Osteocyte (in vitro differentiated cells): ENCODE results near the gene ACSL5. TPM values are rescaled to one million over a fixed set of nuclear protein-coding genes. Genes with fewer than 3 reads are reported as not detected.

Experiments
- DNase-seq: peaks from one replicate; pipeline ENCODE4 v3.0.0; 2021; ENCODE audit warnings: mixed read lengths; ENCODE audit not compliant: unreplicated experiment; ENCODE audit errors: extremely low spot score
- H3K27ac Mint-ChIP-seq: one replicate; pipeline ENCODE4 v1.8.0; 2021; ENCODE audit warnings: mild to moderate bottlenecking, mixed read lengths; ENCODE audit not compliant: unreplicated experiment
- H3K27me3 Mint-ChIP-seq: one replicate; pipeline ENCODE4 v1.8.0; 2021; ENCODE audit warnings: mixed read lengths; ENCODE audit not compliant: unreplicated experiment
- H3K36me3 Mint-ChIP-seq: one replicate; pipeline ENCODE4 v1.8.0; 2021; ENCODE audit warnings: mixed read lengths; ENCODE audit not compliant: unreplicated experiment
- H3K4me1 Mint-ChIP-seq: one replicate; pipeline ENCODE4 v1.8.0; 2021; ENCODE audit warnings: mixed read lengths; ENCODE audit not compliant: unreplicated experiment
- H3K4me3 Mint-ChIP-seq: one replicate; pipeline ENCODE4 v1.8.0; 2021; ENCODE audit warnings: mild to moderate bottlenecking, moderate library complexity, mixed read lengths; ENCODE audit not compliant: unreplicated experiment
- H3K9me3 Mint-ChIP-seq: one replicate; pipeline ENCODE4 v1.8.0; 2021; ENCODE audit warnings: mixed read lengths; ENCODE audit not compliant: unreplicated experiment
- CTCF ChIP-seq: fragments of 200-600 bp; sonication (generic); IDR thresholded peaks from 2 replicates; pipeline ENCODE4 v1.5.0; 2021; ENCODE audit warnings: antibody characterized with exemption, mild to moderate bottlenecking, moderate library complexity
- total RNA-seq: library from RNA; stranded (reverse); gene quantifications from 2 replicates; pipeline ENCODE4 v1.2.1, GENCODE V29; 2021

Gene ACSL5
- total RNA-seq, 1 donor from 2014 or later, result 0.46 TPM

- no peak for TF ChIP-seq CTCF
- DNase-seq, result no peak
- Mint-ChIP-seq H3K9me3 (no peaks in the 10 kb centered on the region), H3K27ac (no peak overlapping the region), H3K27me3 (no peaks in the 10 kb centered on the region), H3K36me3 (no peaks in the 10 kb centered on the region), H3K4me1 (no peaks in the 10 kb centered on the region), H3K4me3 (no peak overlapping the region)
Measured at GRCh38 chr10:112351146-112351545, 22.8 kb upstream of the ACSL5 start.

- no peak for TF ChIP-seq CTCF
- H3K9me3 Mint-ChIP-seq, result no peaks in the 10 kb centered on the region
- H3K36me3 Mint-ChIP-seq, result no peaks in the 10 kb centered on the region
- no peak overlapping the region for H3K4me3 Mint-ChIP-seq
- no peak for DNase-seq
- no peaks in the 10 kb centered on the region for H3K4me1 Mint-ChIP-seq
- no peak overlapping the region for H3K27ac Mint-ChIP-seq
- H3K27me3 Mint-ChIP-seq, result no peaks in the 10 kb centered on the region
Measured at GRCh38 chr10:112352044-112352443, 21.9 kb upstream of the ACSL5 start.

GRCh38 chr10:112353046-112353445 lies 20.9 kb upstream of the ACSL5 start:
- H3K4me3 Mint-ChIP-seq, result no peak overlapping the region
- H3K9me3 Mint-ChIP-seq, result no peaks in the 10 kb centered on the region
- no peaks in the 10 kb centered on the region for H3K4me1 Mint-ChIP-seq
- DNase-seq, result no peak
- no peaks in the 10 kb centered on the region for H3K27me3 Mint-ChIP-seq
- H3K36me3 Mint-ChIP-seq, result no peaks in the 10 kb centered on the region
- no peak overlapping the region for H3K27ac Mint-ChIP-seq
- TF ChIP-seq CTCF, result no peak

GRCh38 chr10:112356686-112357085 lies 17.2 kb upstream of the ACSL5 start:
- Mint-ChIP-seq H3K36me3 (no peaks in the 10 kb centered on the region), H3K9me3 (no peaks in the 10 kb centered on the region), H3K27me3 (no peaks in the 10 kb centered on the region), H3K4me1 (peaks cover 3% of the 10 kb centered on the region), H3K4me3 (no peak overlapping the region), H3K27ac (no peak overlapping the region)
- no peak for DNase-seq
- no peak for TF ChIP-seq CTCF

- no peak for DNase-seq
- H3K36me3 Mint-ChIP-seq, result no peaks in the 10 kb centered on the region
- no peak for TF ChIP-seq CTCF
Measured at GRCh38 chr10:112359606-112360307, 14.2 kb upstream of the ACSL5 start.

More at GRCh38 chr10:112359606-112360307, 14.2 kb upstream of the ACSL5 start:
- H3K9me3 Mint-ChIP-seq, result no peaks in the 10 kb centered on the region
- peaks cover 14% of the 10 kb centered on the region for H3K4me1 Mint-ChIP-seq
- H3K27me3 Mint-ChIP-seq, result no peaks in the 10 kb centered on the region
- H3K27ac Mint-ChIP-seq, result no peak overlapping the region
- H3K4me3 Mint-ChIP-seq, result no peak overlapping the region
